K562 (cell line): ENCODE results near the gene TUBA4B.
A peak's percentile ranks its signal among the peaks of the same experiment; 100 is the strongest.

Experiments used
- MTA1 ChIP-seq: fragments of 450-650 bp; IDR thresholded peaks from 2 replicates; pipeline ENCODE4 v1.6.1; 2017; ENCODE audit warnings: borderline replicate concordance
- RAD21 ChIP-seq, 2 experiments: fragments of 250-450 bp in 1 of 2; fragments of 450-650 bp in 1 of 2; sonication (Bioruptor Pico) in 1 of 2; formaldehyde crosslinking in 1 of 2; IDR thresholded peaks in 1 of 2; conservative IDR thresholded peaks in 1 of 2; 2 replicates each; pipeline versions ENCODE4 v1.4.0 to v1.8.0; 2020 to 2022; ENCODE audit warnings: mild to moderate bottlenecking in 2 of 2, moderate library complexity in 1 of 2
- SMC3 ChIP-seq: conservative IDR thresholded peaks from 2 replicates; pipeline ENCODE4 v1.6.1; 2011; ENCODE audit warnings: low read depth, low read length, improper control_type of control experiment; ENCODE audit not compliant: insufficient read depth
- ZNF12 ChIP-seq: sonication (generic); formaldehyde crosslinking; IDR thresholded peaks from 2 replicates; pipeline ENCODE4 v1.4.0; 2020; ENCODE audit warnings: mild to moderate bottlenecking, missing genetic modification reagents
- TF ChIP-seq, protein P1 (sequence below), 3 experiments: IDR thresholded peaks in 2 of 3; conservative IDR thresholded peaks in 1 of 3; 2 replicates each; pipeline ENCODE4 v1.5.1; 2011 to 2012; ENCODE audit warnings: low read length in 3 of 3, mild to moderate bottlenecking in 3 of 3, control low read depth in 2 of 3, improper control_type of control experiment in 1 of 3, inconsistent platforms in 1 of 3, low read depth in 1 of 3, mixed read lengths in 1 of 3, moderate library complexity in 1 of 3; ENCODE audit not compliant: insufficient read depth in 2 of 3
- TF ChIP-seq, protein P2 (sequence below): fragments of 450-650 bp; IDR thresholded peaks from 2 replicates; pipeline ENCODE4 v1.6.1; 2017; ENCODE audit warnings: mild to moderate bottlenecking, moderate library complexity
- TF ChIP-seq, protein P3 (sequence below): fragments of 450-650 bp; formaldehyde crosslinking; IDR thresholded peaks from 2 replicates; pipeline ENCODE4 v1.4.0; 2022; ENCODE audit warnings: missing genetic modification characterization

DNA sequence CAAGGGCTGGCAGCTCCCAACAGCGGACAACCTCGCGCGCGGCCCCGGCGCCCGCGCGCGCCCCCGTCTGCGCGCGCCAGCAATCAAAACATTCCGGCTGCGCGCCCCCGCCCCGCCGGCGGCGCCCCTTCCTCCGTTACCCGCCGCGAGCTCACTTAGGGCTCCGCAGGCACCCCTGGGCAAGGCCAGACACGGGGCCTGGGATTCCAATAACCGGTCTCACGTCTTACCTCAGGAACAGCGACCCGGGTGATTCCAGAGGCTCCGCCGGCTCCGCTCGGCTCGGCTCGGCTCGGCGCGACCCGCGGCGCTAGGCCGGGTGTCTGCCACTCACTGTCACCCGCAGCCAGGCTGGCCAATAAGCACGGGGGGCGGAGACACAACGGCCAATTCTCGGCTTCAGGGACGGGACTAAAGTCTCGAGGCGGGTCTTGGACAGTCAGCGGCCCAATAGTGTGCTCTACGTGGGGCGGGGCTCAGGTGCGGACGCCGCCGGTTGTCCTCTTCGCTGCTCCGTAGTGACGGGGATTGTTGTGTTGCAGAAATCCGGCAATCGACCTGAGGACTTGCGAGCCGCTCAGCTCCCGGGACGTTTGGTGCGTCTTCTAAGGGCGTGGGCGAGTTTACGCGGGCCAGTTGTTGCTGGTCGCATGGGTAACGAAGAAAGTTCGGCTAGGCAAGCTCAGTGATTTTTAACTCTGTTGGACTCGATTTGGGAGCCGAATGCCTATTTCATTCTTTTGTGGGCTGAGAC is 23.6 kb upstream of the TUBA4B start, which contains the start of the genes ANKZF1 and ATG9A:
- TF ChIP-seq, protein P1, sequence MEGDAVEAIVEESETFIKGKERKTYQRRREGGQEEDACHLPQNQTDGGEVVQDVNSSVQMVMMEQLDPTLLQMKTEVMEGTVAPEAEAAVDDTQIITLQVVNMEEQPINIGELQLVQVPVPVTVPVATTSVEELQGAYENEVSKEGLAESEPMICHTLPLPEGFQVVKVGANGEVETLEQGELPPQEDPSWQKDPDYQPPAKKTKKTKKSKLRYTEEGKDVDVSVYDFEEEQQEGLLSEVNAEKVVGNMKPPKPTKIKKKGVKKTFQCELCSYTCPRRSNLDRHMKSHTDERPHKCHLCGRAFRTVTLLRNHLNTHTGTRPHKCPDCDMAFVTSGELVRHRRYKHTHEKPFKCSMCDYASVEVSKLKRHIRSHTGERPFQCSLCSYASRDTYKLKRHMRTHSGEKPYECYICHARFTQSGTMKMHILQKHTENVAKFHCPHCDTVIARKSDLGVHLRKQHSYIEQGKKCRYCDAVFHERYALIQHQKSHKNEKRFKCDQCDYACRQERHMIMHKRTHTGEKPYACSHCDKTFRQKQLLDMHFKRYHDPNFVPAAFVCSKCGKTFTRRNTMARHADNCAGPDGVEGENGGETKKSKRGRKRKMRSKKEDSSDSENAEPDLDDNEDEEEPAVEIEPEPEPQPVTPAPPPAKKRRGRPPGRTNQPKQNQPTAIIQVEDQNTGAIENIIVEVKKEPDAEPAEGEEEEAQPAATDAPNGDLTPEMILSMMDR (IDR thresholded peaks at IDR 0.05 in 2 of 3, conservative IDR thresholded peaks at IDR 0.05 in 1 of 3; ENCODE audit: insufficient read depth in 2 of 3, low read depth in 1 of 3, low read length in 3 of 3): no peak; a peak in 1 of 6 replicates
- no peak for TF ChIP-seq SMC3
- no peak for TF ChIP-seq ZNF12 (CRISPR knock-in tag)
- TF ChIP-seq, protein P2, sequence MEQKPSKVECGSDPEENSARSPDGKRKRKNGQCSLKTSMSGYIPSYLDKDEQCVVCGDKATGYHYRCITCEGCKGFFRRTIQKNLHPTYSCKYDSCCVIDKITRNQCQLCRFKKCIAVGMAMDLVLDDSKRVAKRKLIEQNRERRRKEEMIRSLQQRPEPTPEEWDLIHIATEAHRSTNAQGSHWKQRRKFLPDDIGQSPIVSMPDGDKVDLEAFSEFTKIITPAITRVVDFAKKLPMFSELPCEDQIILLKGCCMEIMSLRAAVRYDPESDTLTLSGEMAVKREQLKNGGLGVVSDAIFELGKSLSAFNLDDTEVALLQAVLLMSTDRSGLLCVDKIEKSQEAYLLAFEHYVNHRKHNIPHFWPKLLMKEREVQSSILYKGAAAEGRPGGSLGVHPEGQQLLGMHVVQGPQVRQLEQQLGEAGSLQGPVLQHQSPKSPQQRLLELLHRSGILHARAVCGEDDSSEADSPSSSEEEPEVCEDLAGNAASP: no peak
- TF ChIP-seq, protein P3, sequence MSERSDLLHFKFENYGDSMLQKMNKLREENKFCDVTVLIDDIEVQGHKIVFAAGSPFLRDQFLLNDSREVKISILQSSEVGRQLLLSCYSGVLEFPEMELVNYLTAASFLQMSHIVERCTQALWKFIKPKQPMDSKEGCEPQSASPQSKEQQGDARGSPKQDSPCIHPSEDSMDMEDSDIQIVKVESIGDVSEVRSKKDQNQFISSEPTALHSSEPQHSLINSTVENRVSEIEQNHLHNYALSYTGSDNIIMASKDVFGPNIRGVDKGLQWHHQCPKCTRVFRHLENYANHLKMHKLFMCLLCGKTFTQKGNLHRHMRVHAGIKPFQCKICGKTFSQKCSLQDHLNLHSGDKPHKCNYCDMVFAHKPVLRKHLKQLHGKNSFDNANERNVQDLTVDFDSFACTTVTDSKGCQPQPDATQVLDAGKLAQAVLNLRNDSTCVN (CRISPR knock-in tag): no peak
- 0 out of 4 replicates have a peak, but pooled peaks of 1 of the 2 experiments have one; percentile 15 for TF ChIP-seq RAD21 (CRISPR knock-in tag; conservative IDR thresholded peaks at IDR 0.05 in 1 of 2, IDR thresholded peaks at IDR 0.05 in 1 of 2)
- TF ChIP-seq MTA1: no peak
